ENCODE data around the gene EPAS1.
A peak's percentile ranks its signal among the peaks of the same experiment; 100 is the strongest.

EPAS1 gene

GRCh38 chr2:46257476-46257875 is 39.7 kb upstream of the EPAS1 start:
- in situ Hi-C loops (cut with HindIII; ENCODE audit: low sequenced_read_pairs): no loop called here
- peak; percentile 62 for DNase-seq (ENCODE audit: low read depth, low spot score)
- no peak overlapping the region for H3K4me3 ChIP-seq (ENCODE audit: low read depth, low read length)
- TF ChIP-seq, protein P1, sequence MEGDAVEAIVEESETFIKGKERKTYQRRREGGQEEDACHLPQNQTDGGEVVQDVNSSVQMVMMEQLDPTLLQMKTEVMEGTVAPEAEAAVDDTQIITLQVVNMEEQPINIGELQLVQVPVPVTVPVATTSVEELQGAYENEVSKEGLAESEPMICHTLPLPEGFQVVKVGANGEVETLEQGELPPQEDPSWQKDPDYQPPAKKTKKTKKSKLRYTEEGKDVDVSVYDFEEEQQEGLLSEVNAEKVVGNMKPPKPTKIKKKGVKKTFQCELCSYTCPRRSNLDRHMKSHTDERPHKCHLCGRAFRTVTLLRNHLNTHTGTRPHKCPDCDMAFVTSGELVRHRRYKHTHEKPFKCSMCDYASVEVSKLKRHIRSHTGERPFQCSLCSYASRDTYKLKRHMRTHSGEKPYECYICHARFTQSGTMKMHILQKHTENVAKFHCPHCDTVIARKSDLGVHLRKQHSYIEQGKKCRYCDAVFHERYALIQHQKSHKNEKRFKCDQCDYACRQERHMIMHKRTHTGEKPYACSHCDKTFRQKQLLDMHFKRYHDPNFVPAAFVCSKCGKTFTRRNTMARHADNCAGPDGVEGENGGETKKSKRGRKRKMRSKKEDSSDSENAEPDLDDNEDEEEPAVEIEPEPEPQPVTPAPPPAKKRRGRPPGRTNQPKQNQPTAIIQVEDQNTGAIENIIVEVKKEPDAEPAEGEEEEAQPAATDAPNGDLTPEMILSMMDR (IDR thresholded peaks at IDR 0.05; ENCODE audit: low read depth, low read length): no peak

GRCh38 chr2:46257980-46258379 is 39.2 kb upstream of the EPAS1 start:
- in situ Hi-C loops (cut with HindIII; ENCODE audit: low sequenced_read_pairs): no loop called here
- TF ChIP-seq, protein P1 (IDR thresholded peaks at IDR 0.05; ENCODE audit: low read depth, low read length): no peak
- DNase-seq (ENCODE audit: low read depth, low spot score): no peak
- H3K4me3 ChIP-seq (ENCODE audit: low read depth, low read length): no peak overlapping the region

- in situ Hi-C loops (cut with HindIII; ENCODE audit: low sequenced_read_pairs): no loop called here
- no peak overlapping the region for H3K4me3 ChIP-seq (ENCODE audit: low read depth, low read length)
- TF ChIP-seq, protein P1 (IDR thresholded peaks at IDR 0.05; ENCODE audit: low read depth, low read length): no peak
- no peak for DNase-seq (ENCODE audit: low read depth, low spot score)
Measured at GRCh38 chr2:46258937-46259776, 38.0 kb upstream of the EPAS1 start.

DNA sequence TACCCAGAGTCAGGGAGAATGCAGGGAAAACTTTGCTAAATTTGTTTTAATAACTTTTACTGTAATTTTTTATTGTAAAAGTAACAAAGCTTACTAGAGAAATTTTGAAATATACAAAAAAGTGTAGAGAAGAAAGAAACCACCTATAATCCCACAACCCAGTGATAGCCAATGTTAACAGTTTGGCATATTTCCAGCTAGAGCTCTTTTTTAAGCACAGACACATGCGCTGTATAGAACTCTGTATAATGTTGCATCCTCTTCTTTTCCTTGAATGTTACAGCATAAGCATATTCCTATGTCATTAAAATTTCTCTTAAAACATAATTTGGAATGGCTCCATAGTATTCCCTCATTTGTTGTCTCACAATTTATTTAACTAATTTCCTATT is 37.4 kb upstream of the EPAS1 start:
- H3K4me3 ChIP-seq (ENCODE audit: low read depth, low read length): no peak overlapping the region
- TF ChIP-seq, protein P1 (IDR thresholded peaks at IDR 0.05; ENCODE audit: low read depth, low read length): no peak
- DNase-seq (ENCODE audit: low read depth, low spot score): no peak
- in situ Hi-C loops (cut with HindIII; ENCODE audit: low sequenced_read_pairs): no loop called here

DNA sequence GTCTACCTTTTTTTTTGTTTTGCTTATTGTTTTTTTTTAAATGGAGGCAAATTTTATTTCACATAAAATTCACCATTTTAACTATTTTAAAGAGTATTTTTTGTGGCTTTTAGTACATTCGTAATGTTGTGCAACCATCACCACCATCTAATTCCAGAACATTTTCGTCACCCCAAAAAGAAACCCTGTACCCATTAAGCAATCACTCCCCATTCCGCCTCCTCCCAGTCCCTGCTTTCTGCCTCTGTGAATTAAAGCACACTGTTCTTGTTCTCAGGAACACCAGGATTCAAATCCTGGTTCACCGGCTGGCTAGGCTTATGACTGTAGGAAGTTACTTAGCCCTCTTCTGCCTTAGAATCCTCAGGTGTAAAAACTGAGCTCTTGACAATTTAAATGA is 36.9 kb upstream of the EPAS1 start:
- in situ Hi-C loops (cut with HindIII; ENCODE audit: low sequenced_read_pairs): no loop called here
- H3K4me3 ChIP-seq (ENCODE audit: low read depth, low read length): no peak overlapping the region
- TF ChIP-seq, protein P1 (IDR thresholded peaks at IDR 0.05; ENCODE audit: low read depth, low read length): no peak
- DNase-seq (ENCODE audit: low read depth, low spot score): no peak

DNA sequence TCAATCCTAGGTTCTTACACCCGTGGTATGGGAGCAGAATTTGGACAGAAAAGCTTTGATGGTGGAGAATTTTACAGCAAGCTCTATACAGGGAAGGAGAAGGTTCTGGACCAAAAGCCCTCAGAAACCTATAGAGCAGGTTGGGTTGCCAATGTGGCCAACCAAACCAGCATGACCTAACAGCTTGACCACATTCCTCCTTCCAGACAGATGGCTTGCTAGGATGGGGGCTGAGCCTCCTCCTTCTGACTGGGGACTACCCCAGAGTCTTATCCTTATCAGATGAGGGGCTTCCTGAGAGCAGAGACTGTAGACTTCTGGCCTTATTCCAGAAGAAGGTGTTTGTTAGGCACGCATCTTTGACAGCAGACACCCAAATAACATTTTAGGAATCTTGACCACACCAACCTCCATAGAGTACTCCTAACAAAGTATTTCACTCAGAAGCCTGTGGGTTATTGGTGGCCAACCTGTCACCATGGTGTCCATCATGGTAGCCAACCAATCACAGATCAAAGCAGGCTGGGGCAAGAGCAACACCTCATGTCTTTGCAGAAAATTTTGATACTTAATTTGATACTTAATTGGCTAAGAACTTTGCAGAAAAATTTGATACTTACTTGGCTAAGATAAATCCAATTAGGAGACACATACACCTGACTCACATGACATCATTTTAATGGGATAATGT is 34.8 kb upstream of the EPAS1 start:
- H3K4me3 ChIP-seq (ENCODE audit: low read depth, low read length): no peak overlapping the region
- in situ Hi-C loops (cut with HindIII; ENCODE audit: low sequenced_read_pairs): no loop called here
- TF ChIP-seq, protein P1 (IDR thresholded peaks at IDR 0.05; ENCODE audit: low read depth, low read length): no peak
- DNase-seq (ENCODE audit: low read depth, low spot score): no peak
